ENCODE data around the gene FOXE3.
A peak's percentile ranks its signal among the peaks of the same experiment; 100 is the strongest.

FOXE3 gene

GRCh38 chr1:47415728-47416318 is at the start of gene FOXE3:
Gene FOXE3 (plus strand): TSS chr1:47416285. CDS start chr1:47416316, 31 bp downstream.
- Histone ChIP-seq H3K4me3 (ENCODE audit: low read length) (peak within 1 kb of the TSS; percentile 17; the same call in 1 of the 2 replicates), H3K4me1 (ENCODE audit: control insufficient read depth, insufficient read depth, low read length) (no peaks in the 10 kb centered on the region), H3K9me3 (ENCODE audit: control insufficient read depth, insufficient read depth, low read length) (no peaks in the 10 kb centered on the region), H3K36me3 (ENCODE audit: control insufficient read depth, insufficient read depth, low read length) (no peaks in the 10 kb centered on the region), H3K27ac (ENCODE audit: low read length) (no peak within 1 kb of the TSS), H3K27me3 (ENCODE audit: control insufficient read depth, insufficient read depth, low read length) (peaks cover 60% of the 10 kb centered on the region)
- no CpG with 5 or more reads among the region's 21 CpGs for WGBS (ENCODE audit: insufficient coverage, insufficient read length)
- DNase-seq (ENCODE audit: low read depth, low spot score): no peak

GRCh38 chr1:47367651-47368050 is 48.4 kb upstream of the FOXE3 start:
- no peaks in the 10 kb centered on the region for H3K36me3 ChIP-seq (ENCODE audit: control insufficient read depth, insufficient read depth, low read length)
- no peak for DNase-seq (ENCODE audit: low read depth, low spot score)
- no CpG with 5 or more reads among the region's 7 CpGs for WGBS (ENCODE audit: insufficient coverage, insufficient read length)

GRCh38 chr1:47371016-47371517 is 45.0 kb upstream of the FOXE3 start:
- Histone ChIP-seq H3K27ac (ENCODE audit: low read length) (no peak overlapping the region), H3K36me3 (ENCODE audit: control insufficient read depth, insufficient read depth, low read length) (no peaks in the 10 kb centered on the region; the same call in 1 of the 2 replicates), H3K27me3 (ENCODE audit: control insufficient read depth, insufficient read depth, low read length) (no peaks in the 10 kb centered on the region), H3K9me3 (ENCODE audit: control insufficient read depth, insufficient read depth, low read length) (no peaks in the 10 kb centered on the region), H3K4me1 (ENCODE audit: control insufficient read depth, insufficient read depth, low read length) (no peaks in the 10 kb centered on the region), H3K4me3 (ENCODE audit: low read length) (no peak overlapping the region)
- DNase-seq (ENCODE audit: low read depth, low spot score): no peak

More at GRCh38 chr1:47367651-47368050, 48.4 kb upstream of the FOXE3 start:
- Histone ChIP-seq H3K27me3 (ENCODE audit: control insufficient read depth, insufficient read depth, low read length) (no peaks in the 10 kb centered on the region), H3K4me1 (ENCODE audit: control insufficient read depth, insufficient read depth, low read length) (no peaks in the 10 kb centered on the region), H3K9me3 (ENCODE audit: control insufficient read depth, insufficient read depth, low read length) (no peaks in the 10 kb centered on the region), H3K4me3 (ENCODE audit: low read length) (no peak overlapping the region), H3K27ac (ENCODE audit: low read length) (no peak overlapping the region)

GRCh38 chr1:47374501-47374900 is 41.6 kb upstream of the FOXE3 start:
- Histone ChIP-seq H3K4me1 (ENCODE audit: control insufficient read depth, insufficient read depth, low read length) (no peaks in the 10 kb centered on the region), H3K27me3 (ENCODE audit: control insufficient read depth, insufficient read depth, low read length) (no peaks in the 10 kb centered on the region), H3K27ac (ENCODE audit: low read length) (no peak overlapping the region), H3K9me3 (ENCODE audit: control insufficient read depth, insufficient read depth, low read length) (no peaks in the 10 kb centered on the region), H3K4me3 (ENCODE audit: low read length) (no peak overlapping the region), H3K36me3 (ENCODE audit: control insufficient read depth, insufficient read depth, low read length) (no peaks in the 10 kb centered on the region; the same call in 1 of the 2 replicates)
- DNase-seq (ENCODE audit: low read depth, low spot score): no peak
- WGBS (ENCODE audit: insufficient coverage, insufficient read length): no CpG with 5 or more reads among the region's 1 CpG

GRCh38 chr1:47378147-47378546 is 37.9 kb upstream of the FOXE3 start:
- Histone ChIP-seq H3K27ac (ENCODE audit: low read length) (no peak overlapping the region), H3K27me3 (ENCODE audit: control insufficient read depth, insufficient read depth, low read length) (no peaks in the 10 kb centered on the region), H3K9me3 (ENCODE audit: control insufficient read depth, insufficient read depth, low read length) (no peaks in the 10 kb centered on the region), H3K36me3 (ENCODE audit: control insufficient read depth, insufficient read depth, low read length) (no peaks in the 10 kb centered on the region; the same call in 1 of the 2 replicates), H3K4me3 (ENCODE audit: low read length) (no peak overlapping the region), H3K4me1 (ENCODE audit: control insufficient read depth, insufficient read depth, low read length) (no peaks in the 10 kb centered on the region)
- WGBS (ENCODE audit: insufficient coverage, insufficient read length): no CpG with 5 or more reads among the region's 1 CpG
- no peak for DNase-seq (ENCODE audit: low read depth, low spot score)

- no peak for DNase-seq (ENCODE audit: low read depth, low spot score)
- H3K27ac ChIP-seq (ENCODE audit: low read length): no peak overlapping the region
- H3K27me3 ChIP-seq (ENCODE audit: control insufficient read depth, insufficient read depth, low read length): no peaks in the 10 kb centered on the region
- H3K36me3 ChIP-seq (ENCODE audit: control insufficient read depth, insufficient read depth, low read length): no peaks in the 10 kb centered on the region
- H3K4me3 ChIP-seq (ENCODE audit: low read length): no peak overlapping the region
- WGBS (ENCODE audit: insufficient coverage, insufficient read length): no CpG with 5 or more reads among the region's 5 CpGs
- no peaks in the 10 kb centered on the region for H3K9me3 ChIP-seq (ENCODE audit: control insufficient read depth, insufficient read depth, low read length)
- H3K4me1 ChIP-seq (ENCODE audit: control insufficient read depth, insufficient read depth, low read length): no peaks in the 10 kb centered on the region
Measured at GRCh38 chr1:47380699-47381098, 35.4 kb upstream of the FOXE3 start.

- no peak for DNase-seq (ENCODE audit: low read depth, low spot score)
- no peaks in the 10 kb centered on the region for H3K9me3 ChIP-seq (ENCODE audit: control insufficient read depth, insufficient read depth, low read length)
- no peaks in the 10 kb centered on the region for H3K4me1 ChIP-seq (ENCODE audit: control insufficient read depth, insufficient read depth, low read length)
- no CpG with 5 or more reads among the region's 3 CpGs for WGBS (ENCODE audit: insufficient coverage, insufficient read length)
- no peaks in the 10 kb centered on the region for H3K36me3 ChIP-seq (ENCODE audit: control insufficient read depth, insufficient read depth, low read length)
- H3K27me3 ChIP-seq (ENCODE audit: control insufficient read depth, insufficient read depth, low read length): no peaks in the 10 kb centered on the region
- no peak overlapping the region for H3K4me3 ChIP-seq (ENCODE audit: low read length)
- H3K27ac ChIP-seq (ENCODE audit: low read length): no peak overlapping the region
Measured at GRCh38 chr1:47382399-47382983, 33.6 kb upstream of the FOXE3 start.

- H3K9me3 ChIP-seq (ENCODE audit: control insufficient read depth, insufficient read depth, low read length): no peaks in the 10 kb centered on the region
- H3K4me3 ChIP-seq (ENCODE audit: low read length): no peak overlapping the region
- H3K27ac ChIP-seq (ENCODE audit: low read length): no peak overlapping the region
- 0 out of 2 replicates have a peak, but pooled peaks cover 1% of the 10 kb centered on the region for H3K4me1 ChIP-seq (ENCODE audit: control insufficient read depth, insufficient read depth, low read length)
- H3K27me3 ChIP-seq (ENCODE audit: control insufficient read depth, insufficient read depth, low read length): no peaks in the 10 kb centered on the region
- no peak for DNase-seq (ENCODE audit: low read depth, low spot score)
- H3K36me3 ChIP-seq (ENCODE audit: control insufficient read depth, insufficient read depth, low read length): no peaks in the 10 kb centered on the region
- no CpG with 5 or more reads among the region's 3 CpGs for WGBS (ENCODE audit: insufficient coverage, insufficient read length)
Measured at GRCh38 chr1:47384083-47384482, 32.0 kb upstream of the FOXE3 start.

GRCh38 chr1:47385020-47385419 is 31.1 kb upstream of the FOXE3 start:
- no CpG with 5 or more reads among the region's 6 CpGs for WGBS (ENCODE audit: insufficient coverage, insufficient read length)
- Histone ChIP-seq H3K27me3 (ENCODE audit: control insufficient read depth, insufficient read depth, low read length) (no peaks in the 10 kb centered on the region), H3K9me3 (ENCODE audit: control insufficient read depth, insufficient read depth, low read length) (no peaks in the 10 kb centered on the region), H3K36me3 (ENCODE audit: control insufficient read depth, insufficient read depth, low read length) (no peaks in the 10 kb centered on the region), H3K27ac (ENCODE audit: low read length) (no peak overlapping the region), H3K4me1 (ENCODE audit: control insufficient read depth, insufficient read depth, low read length) (0 out of 2 replicates have a peak, but pooled peaks cover 1% of the 10 kb centered on the region), H3K4me3 (ENCODE audit: low read length) (no peak overlapping the region)
- no peak for DNase-seq (ENCODE audit: low read depth, low spot score)

- Histone ChIP-seq H3K27ac (ENCODE audit: low read length) (no peak overlapping the region), H3K9me3 (ENCODE audit: control insufficient read depth, insufficient read depth, low read length) (no peaks in the 10 kb centered on the region), H3K36me3 (ENCODE audit: control insufficient read depth, insufficient read depth, low read length) (no peaks in the 10 kb centered on the region), H3K4me3 (ENCODE audit: low read length) (no peak overlapping the region), H3K4me1 (ENCODE audit: control insufficient read depth, insufficient read depth, low read length) (0 out of 2 replicates have a peak, but pooled peaks cover 1% of the 10 kb centered on the region), H3K27me3 (ENCODE audit: control insufficient read depth, insufficient read depth, low read length) (no peaks in the 10 kb centered on the region)
- no CpG with 5 or more reads among the region's 5 CpGs for WGBS (ENCODE audit: insufficient coverage, insufficient read length)
- DNase-seq (ENCODE audit: low read depth, low spot score): no peak
Measured at GRCh38 chr1:47386268-47386667, 29.8 kb upstream of the FOXE3 start.

All from iPS DF 6.9 (cell line).